ENCODE data around the gene CRY1. TPM values are rescaled to one million over a fixed set of nuclear protein-coding genes. Genes with fewer than 3 reads are reported as not detected.

The CRY1 gene
- total RNA-seq, 1 experiment from 2014 or later = 43.8 TPM

- DNase-seq (ENCODE audit: low read depth, low spot score) (no peak), ATAC-seq (no peak)
- POLR2A ChIA-PET = no interaction called here
- in situ Hi-C loops (cut with HindIII; ENCODE audit: low pct_unique_long_range_greater_than_20kb, low sequenced_read_pairs) (no loop called here), intact Hi-C loops (cut with micrococcal nuclease; ENCODE audit: unreplicated experiment) (no loop called here)
- Histone ChIP-seq H3K4me1 (ENCODE audit: control insufficient read depth, insufficient read depth, low read length) (peaks cover 13% of the 10 kb centered on the region; the same call in 1 of the 2 replicates), H3K9me3 (ENCODE audit: control insufficient read depth, insufficient read depth, low read depth, low read length) (no peaks in the 10 kb centered on the region), H3K27me3 (ENCODE audit: control insufficient read depth, insufficient read depth, low read length) (no peaks in the 10 kb centered on the region), H3K4me3 (ENCODE audit: low read depth in 2 of 2, low read length in 2 of 2) (no peak overlapping the region), H3K36me3 (ENCODE audit: control insufficient read depth, insufficient read depth, low read length) (no peaks in the 10 kb centered on the region; the same call in none of the 2 replicates), H3K27ac (ENCODE audit: low read length) (no peak overlapping the region)
- CTCF ChIA-PET = no interaction called here
- BruUV-seq (replicated peaks) = no TSS peak
- no peak for TF ChIP-seq POLR2AphosphoS5 (IDR thresholded peaks at IDR 0.05; ENCODE audit: low read depth, low read length)
- TF ChIP-seq CTCF (IDR thresholded peaks at IDR 0.05) = no peak
- TF ChIP-seq REST (IDR thresholded peaks at IDR 0.05; ENCODE audit: insufficient read depth in 1 of 2, low read depth in 2 of 2, low read length in 1 of 2) = no peak
- TF ChIP-seq SIN3A (IDR thresholded peaks at IDR 0.05; ENCODE audit: borderline replicate concordance, insufficient read depth, low read depth, low read length) = no peak
- no peak for TF ChIP-seq TCF7L2 (IDR thresholded peaks at IDR 0.05; ENCODE audit: low read depth, low read length)
Measured at GRCh38 chr12:106960443-106960842, 132.9 kb downstream of the CRY1 start.

- peak overlapping the region; percentile 82 for H3K27ac ChIP-seq (ENCODE audit: low read length)
Measured at GRCh38 chr12:106957583-106957982, 135.8 kb downstream of the CRY1 start.

More at GRCh38 chr12:106957583-106957982, 135.8 kb downstream of the CRY1 start:
- no TSS peak for BruUV-seq (replicated peaks)
- ATAC-seq (no peak), DNase-seq (ENCODE audit: low read depth, low spot score) (no peak)
- ChIA-PET POLR2A (no interaction called here), CTCF (no interaction called here)
- intact Hi-C loops (cut with micrococcal nuclease; ENCODE audit: unreplicated experiment) (no loop called here), in situ Hi-C loops (cut with HindIII; ENCODE audit: low pct_unique_long_range_greater_than_20kb, low sequenced_read_pairs) (no loop called here)
- no peaks in the 10 kb centered on the region; the same call in none of the 2 replicates for H3K36me3 ChIP-seq (ENCODE audit: control insufficient read depth, insufficient read depth, low read length)
- no peaks in the 10 kb centered on the region for H3K27me3 ChIP-seq (ENCODE audit: control insufficient read depth, insufficient read depth, low read length)
- TF ChIP-seq CTCF (IDR thresholded peaks at IDR 0.05) (no peak), SIN3A (IDR thresholded peaks at IDR 0.05; ENCODE audit: borderline replicate concordance, insufficient read depth, low read depth, low read length) (no peak), TCF7L2 (IDR thresholded peaks at IDR 0.05; ENCODE audit: low read depth, low read length) (no peak), POLR2AphosphoS5 (IDR thresholded peaks at IDR 0.05; ENCODE audit: low read depth, low read length) (no peak), REST (IDR thresholded peaks at IDR 0.05; ENCODE audit: insufficient read depth in 1 of 2, low read depth in 2 of 2, low read length in 1 of 2) (no peak)
- no peaks in the 10 kb centered on the region for H3K9me3 ChIP-seq (ENCODE audit: control insufficient read depth, insufficient read depth, low read depth, low read length)
- H3K4me1 ChIP-seq (ENCODE audit: control insufficient read depth, insufficient read depth, low read length) = peaks cover 26% of the 10 kb centered on the region; the same call in 1 of the 2 replicates
- H3K4me3 ChIP-seq (ENCODE audit: low read depth in 2 of 2, low read length in 2 of 2) = peak overlapping the region; percentile 64 to 84; a peak in 3 of 4 replicates
